ENCODE measurements around the gene NEMP1.

DNA sequence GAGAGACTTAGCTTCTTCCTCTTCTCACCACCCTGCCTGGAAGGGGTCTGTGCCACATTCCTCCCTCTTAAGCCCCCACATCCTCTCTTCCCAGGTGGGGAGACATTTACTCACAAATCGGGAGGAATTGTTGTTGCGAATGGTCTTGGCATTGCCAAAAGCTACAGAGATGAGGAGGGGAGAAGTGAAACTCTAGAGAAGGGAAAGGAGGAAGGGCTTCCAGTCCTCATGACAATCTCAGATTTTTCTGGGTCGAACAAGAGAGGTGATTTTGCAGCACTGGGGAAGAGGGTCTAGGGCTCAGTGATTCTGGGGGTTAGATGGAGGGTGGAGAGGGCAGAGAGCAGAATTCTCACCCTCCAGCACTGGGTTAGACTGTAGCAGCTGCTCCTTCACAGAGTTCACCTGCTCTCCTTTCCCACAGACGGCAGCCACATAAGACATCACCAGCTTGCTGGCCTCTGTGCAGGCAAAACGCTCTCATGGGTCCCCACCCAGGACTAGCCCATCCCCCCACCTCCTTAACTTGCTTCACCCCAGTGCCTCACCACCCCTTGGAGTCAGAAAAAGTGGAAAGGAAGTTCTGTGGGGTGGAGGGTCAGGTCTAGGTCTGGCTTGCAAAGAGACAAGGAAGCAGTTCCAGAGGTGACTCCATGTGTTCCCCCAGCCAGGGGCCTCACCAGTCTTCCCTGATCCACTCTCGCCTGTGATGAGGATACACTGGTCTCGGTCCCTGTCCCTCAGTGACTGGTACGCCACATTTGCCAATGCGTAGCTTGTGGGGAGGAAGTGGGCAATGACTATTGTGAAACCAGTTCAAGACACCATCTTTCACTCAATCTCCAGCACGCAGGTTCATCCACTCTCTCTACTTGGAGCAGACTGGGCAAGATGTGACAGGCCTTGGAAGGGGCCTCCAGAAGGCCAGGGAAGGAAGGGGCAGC lies 31.4 kb downstream of the NEMP1 start:
- TF ChIP-seq, protein P1, sequence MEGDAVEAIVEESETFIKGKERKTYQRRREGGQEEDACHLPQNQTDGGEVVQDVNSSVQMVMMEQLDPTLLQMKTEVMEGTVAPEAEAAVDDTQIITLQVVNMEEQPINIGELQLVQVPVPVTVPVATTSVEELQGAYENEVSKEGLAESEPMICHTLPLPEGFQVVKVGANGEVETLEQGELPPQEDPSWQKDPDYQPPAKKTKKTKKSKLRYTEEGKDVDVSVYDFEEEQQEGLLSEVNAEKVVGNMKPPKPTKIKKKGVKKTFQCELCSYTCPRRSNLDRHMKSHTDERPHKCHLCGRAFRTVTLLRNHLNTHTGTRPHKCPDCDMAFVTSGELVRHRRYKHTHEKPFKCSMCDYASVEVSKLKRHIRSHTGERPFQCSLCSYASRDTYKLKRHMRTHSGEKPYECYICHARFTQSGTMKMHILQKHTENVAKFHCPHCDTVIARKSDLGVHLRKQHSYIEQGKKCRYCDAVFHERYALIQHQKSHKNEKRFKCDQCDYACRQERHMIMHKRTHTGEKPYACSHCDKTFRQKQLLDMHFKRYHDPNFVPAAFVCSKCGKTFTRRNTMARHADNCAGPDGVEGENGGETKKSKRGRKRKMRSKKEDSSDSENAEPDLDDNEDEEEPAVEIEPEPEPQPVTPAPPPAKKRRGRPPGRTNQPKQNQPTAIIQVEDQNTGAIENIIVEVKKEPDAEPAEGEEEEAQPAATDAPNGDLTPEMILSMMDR (IDR thresholded peaks at IDR 0.05): no peak
- no peak for TF ChIP-seq POLR2A (IDR thresholded peaks at IDR 0.05; ENCODE audit: low read depth)

Measured in esophagus muscularis mucosa (tissue), 3 donors.